ENCODE measurements around the gene PRDM2. TPM values are rescaled to one million over a fixed set of nuclear protein-coding genes. Genes with fewer than 3 reads are reported as not detected.

PRDM2 gene
- total RNA-seq, 4 donors from 2014 or later = 34.7 to 70.1 (median 53.0) TPM

GRCh38 chr1:13663969-13664368 is 36.0 kb upstream of the PRDM2 start:
- H3K4me3 ChIP-seq = no peak overlapping the region
- H3K27ac ChIP-seq = no peak overlapping the region
- TF ChIP-seq POLR2A (IDR thresholded peaks at IDR 0.05) (no peak), CTCF (IDR thresholded peaks at IDR 0.05) (no peak)
- no peaks in the 10 kb centered on the region for H3K36me3 ChIP-seq
- H3K9me3 ChIP-seq = no peaks in the 10 kb centered on the region
- peaks cover 0 to 6% (median 2%) of the 10 kb centered on the region in 4 donors for H3K4me1 ChIP-seq
- DNase-seq = no peak
- H3K27me3 ChIP-seq = no peaks in the 10 kb centered on the region

- no peaks in the 10 kb centered on the region for H3K36me3 ChIP-seq
- TF ChIP-seq CTCF (IDR thresholded peaks at IDR 0.05) (no peak), POLR2A (IDR thresholded peaks at IDR 0.05) (no peak)
- H3K4me3 ChIP-seq = no peak overlapping the region
- no peaks in the 10 kb centered on the region for H3K27me3 ChIP-seq
- H3K4me1 ChIP-seq = peaks cover 0 to 6% (median 2%) of the 10 kb centered on the region in 4 donors
- DNase-seq = no peak
- no peak overlapping the region for H3K27ac ChIP-seq
- H3K9me3 ChIP-seq = no peaks in the 10 kb centered on the region
Measured at GRCh38 chr1:13664451-13664850, 35.5 kb upstream of the PRDM2 start.

- Histone ChIP-seq H3K36me3 (no peaks in the 10 kb centered on the region), H3K9me3 (no peaks in the 10 kb centered on the region), H3K4me1 (peaks cover 0 to 6% (median 2%) of the 10 kb centered on the region in 4 donors), H3K4me3 (no peak overlapping the region), H3K27ac (peak overlapping the region in 1 of 4 donors; percentile 59), H3K27me3 (no peaks in the 10 kb centered on the region)
- DNase-seq = no peak
- no peak for TF ChIP-seq CTCF (IDR thresholded peaks at IDR 0.05)
- TF ChIP-seq POLR2A (IDR thresholded peaks at IDR 0.05) = no peak
Measured at GRCh38 chr1:13666317-13666716, 33.7 kb upstream of the PRDM2 start.

- no peaks in the 10 kb centered on the region for H3K9me3 ChIP-seq
- H3K27ac ChIP-seq = peak overlapping the region in 2 of 4 donors; percentile 34 to 67
- DNase-seq = no peak
- TF ChIP-seq POLR2A (IDR thresholded peaks at IDR 0.05) (no peak), CTCF (IDR thresholded peaks at IDR 0.05) (no peak)
- H3K36me3 ChIP-seq = no peaks in the 10 kb centered on the region
- H3K4me1 ChIP-seq = peaks cover 0 to 6% (median 2%) of the 10 kb centered on the region in 4 donors
- H3K4me3 ChIP-seq = no peak overlapping the region
- H3K27me3 ChIP-seq = no peaks in the 10 kb centered on the region
Measured at GRCh38 chr1:13667691-13668090, 32.3 kb upstream of the PRDM2 start.

GRCh38 chr1:13674377-13674776 is 25.6 kb upstream of the PRDM2 start:
- H3K4me3 ChIP-seq = no peak overlapping the region
- no peaks in the 10 kb centered on the region for H3K36me3 ChIP-seq
- H3K27ac ChIP-seq = no peak overlapping the region
- no peaks in the 10 kb centered on the region for H3K4me1 ChIP-seq
- H3K9me3 ChIP-seq = no peaks in the 10 kb centered on the region
- no peak for TF ChIP-seq CTCF (IDR thresholded peaks at IDR 0.05)
- no peak for TF ChIP-seq POLR2A (IDR thresholded peaks at IDR 0.05)
- H3K27me3 ChIP-seq = no peaks in the 10 kb centered on the region
- DNase-seq = no peak

GRCh38 chr1:13675151-13675651 is 24.8 kb upstream of the PRDM2 start:
- Histone ChIP-seq H3K36me3 (no peaks in the 10 kb centered on the region), H3K4me1 (no peaks in the 10 kb centered on the region), H3K4me3 (no peak overlapping the region), H3K27ac (no peak overlapping the region), H3K9me3 (no peaks in the 10 kb centered on the region), H3K27me3 (no peaks in the 10 kb centered on the region)
- no peak for DNase-seq
- no peak for TF ChIP-seq POLR2A (IDR thresholded peaks at IDR 0.05)
- no peak for TF ChIP-seq CTCF (IDR thresholded peaks at IDR 0.05)

Measured in Peyer's patch (tissue), 4 donors.